NCI-H446 treated with DMSO at 0.1 percent for 48 hours (cell line): ENCODE results near the gene ACOX2.
"Not testable (repeated sequence)": the region's sequence is repeated elsewhere in the genome, so short reads cannot be mapped to it uniquely, and the experiment has no call there.

Source experiments
- DNase-seq: peaks from one replicate; lab custom pipeline; 2025; lab: John Stamatoyannopoulos, UW

ACOX2 gene

DNA sequence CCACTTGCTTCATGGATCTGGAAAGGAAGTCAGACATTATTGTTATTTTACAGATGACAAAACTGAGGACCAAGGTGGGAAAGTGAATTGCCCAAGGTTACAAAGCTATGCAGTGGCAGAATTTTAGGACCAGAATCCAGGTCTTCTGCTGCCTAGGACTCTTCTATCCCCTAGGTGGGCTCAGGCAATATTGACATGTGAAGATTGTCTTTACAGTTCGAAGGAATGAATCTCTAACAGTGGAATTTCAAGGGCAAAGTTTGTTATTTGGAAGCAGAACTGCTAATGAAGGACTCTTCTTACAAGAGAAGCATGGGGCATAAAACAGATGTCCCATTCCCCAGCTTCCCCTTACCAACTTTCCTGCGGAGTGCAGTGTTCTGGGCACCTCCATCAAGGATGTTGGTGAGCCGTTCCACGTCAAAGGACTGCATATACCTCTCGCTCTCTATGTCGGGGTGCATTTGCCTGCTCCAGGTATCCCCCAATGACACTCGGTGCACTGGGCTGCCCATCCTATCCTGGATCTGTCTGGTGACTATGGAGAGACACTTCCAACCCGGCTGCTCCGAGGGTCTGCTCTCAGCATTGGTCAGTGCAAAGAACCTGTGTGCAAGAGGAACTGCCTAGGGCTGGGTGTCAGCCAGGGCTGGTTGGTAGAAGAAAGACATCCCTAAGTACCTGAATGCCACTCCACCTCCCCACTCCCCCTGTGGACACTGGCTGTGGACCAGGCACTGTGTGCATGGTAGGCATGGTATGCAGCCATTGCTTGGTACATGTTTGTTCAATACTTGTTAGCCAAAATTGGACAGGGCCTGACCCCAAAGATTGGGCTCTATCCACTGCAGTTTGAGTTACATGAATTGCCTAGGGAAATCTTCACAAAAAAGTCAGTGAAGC lies 2.1 kb downstream of the ACOX2 start:
- DNase-seq = no peak

DNA sequence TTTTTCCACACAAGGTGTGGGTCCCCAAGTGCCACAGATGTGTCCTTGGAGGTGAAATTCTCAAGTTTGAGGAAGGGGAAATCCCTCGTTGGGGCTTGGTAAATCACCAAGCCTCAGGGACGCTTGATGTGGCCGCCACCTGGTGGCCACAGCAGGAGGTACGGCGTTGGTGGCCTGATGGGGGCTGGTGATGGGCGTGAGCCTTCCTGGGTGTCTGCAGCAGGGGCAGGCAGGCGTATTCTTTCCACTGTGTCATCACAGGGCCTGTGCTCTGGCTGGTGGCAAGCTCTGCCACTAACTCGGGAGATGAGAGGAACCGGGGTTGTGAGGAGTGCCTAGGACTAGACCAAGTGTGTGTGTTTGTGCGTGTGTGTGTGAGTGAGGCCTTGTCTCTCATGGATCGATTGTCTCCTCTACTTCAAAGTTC lies 4.2 kb downstream of the ACOX2 start:
- no peak for DNase-seq

DNA sequence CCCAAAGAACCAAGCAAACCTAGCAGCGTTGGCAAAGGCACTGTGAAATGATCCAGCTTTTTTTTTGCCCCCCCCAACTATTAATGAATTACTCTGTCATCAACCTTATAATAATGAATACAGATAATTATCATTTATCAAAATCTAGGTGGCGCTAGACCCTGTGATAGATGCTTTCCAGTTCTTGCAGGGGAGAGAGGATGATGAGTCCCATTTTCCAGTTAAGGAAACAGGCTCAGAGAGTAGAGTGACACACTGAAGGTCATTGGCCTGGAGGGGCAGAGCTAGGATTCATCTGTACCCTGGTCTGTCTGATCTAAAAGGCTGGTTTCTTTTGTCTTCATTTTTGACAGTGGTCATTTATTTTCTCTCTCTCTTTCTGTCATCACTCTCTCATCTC lies 5.0 kb downstream of the ACOX2 start:
- DNase-seq = no peak

DNA sequence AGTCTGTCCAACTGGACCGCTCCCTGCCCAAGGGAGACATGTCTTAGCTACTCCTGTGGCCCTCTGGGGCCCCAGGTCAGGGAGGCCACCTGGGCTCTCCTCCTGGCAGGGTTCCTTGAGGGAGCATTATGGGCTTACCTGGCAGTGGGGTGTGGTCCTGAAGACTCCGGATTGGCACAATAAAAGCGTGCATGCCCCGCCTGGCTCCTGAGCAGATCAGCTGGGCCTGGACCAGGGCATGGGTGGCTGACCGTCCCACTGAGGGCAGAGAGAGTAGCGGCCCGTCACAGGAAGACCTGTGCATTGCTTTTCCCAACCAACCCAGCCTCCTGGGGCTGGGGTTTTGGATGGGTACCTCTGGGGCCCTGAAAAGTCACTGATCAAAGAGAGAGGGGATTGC lies 5.4 kb downstream of the ACOX2 start:
- DNase-seq = no peak

DNA sequence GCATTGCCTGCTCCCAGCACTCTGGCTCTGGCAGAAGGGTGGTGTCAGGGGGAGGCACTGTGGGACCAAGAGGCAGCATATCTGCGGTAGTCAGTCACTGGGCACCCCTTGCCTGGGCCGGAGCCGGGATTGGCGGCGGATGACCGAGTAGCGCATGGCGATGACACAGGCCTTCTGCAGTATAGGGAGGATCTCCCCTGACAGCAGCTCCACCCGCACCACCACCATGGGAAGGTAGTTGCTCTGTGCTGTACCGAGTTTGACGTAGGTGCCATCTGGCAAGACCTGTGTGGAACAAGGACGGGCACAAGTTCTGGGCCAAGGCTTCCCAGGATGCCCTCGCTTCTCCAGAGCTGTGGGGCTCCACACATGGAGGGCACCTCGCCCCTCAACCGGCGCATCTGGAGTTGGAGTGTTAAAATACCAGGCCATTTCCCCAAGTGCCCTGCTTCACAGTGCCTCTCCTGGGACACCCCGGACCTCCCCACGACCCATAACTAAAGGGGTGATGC lies 6.6 kb downstream of the ACOX2 start:
- no peak for DNase-seq

DNA sequence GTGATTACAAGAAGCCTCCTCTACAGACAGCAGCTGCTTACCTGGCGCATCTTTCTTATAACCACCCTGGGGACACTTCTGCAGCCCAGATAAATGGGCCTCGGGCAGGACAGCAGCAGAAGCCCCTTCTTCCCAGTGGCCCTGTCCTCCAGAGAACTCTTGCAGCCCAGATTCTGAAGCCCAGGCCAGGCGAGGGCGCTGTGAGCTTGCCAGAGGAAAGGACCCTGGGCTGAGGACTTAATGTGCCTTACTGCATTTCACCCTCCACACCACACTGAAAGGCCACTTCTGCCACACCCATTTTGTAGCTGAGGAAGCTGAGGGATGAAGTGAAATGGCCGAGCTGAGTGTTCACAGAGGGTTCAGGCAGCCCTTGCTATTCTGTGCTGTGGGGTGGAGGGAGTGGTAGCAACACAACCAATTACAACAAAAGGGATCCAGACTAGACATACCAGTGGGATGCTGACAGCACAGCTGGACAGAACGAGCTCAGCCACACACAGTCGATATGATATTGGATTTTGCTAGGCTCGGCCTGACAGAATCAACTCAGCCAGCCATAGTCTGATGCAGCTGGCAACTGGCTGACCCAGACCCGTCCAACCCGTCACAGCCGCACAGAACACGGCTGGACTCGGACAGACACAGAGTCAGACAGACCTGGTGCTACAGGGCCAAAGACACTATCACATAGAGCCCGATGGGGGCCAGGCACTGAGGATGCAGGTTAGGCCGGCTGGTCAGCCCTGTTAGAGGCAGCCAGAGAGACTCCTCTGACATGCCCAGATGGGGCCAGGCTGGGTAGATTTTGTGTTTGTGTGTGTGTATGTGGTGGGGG lies 7.3 kb downstream of the ACOX2 start:
- no peak for DNase-seq

DNA sequence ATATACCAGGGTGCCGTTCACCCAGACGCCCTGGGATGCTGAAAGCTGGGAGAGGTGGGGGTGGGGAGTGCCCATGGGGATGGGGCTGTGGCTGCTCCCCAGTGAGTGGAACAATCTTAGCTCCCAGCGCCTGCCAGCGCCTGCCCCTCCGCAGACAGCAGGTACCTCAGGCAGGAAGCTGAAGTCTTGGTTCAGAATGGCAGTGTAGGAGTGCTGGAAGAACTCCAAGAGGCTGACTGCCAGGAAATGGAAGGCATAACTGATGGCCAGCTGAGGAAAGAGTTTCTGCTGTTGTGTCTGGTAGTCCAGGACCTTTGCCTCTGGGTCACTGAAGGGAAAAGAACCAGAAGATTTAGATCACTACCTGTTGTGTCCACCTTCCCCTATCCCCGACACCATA lies 8.4 kb downstream of the ACOX2 start:
- no peak for DNase-seq

DNA sequence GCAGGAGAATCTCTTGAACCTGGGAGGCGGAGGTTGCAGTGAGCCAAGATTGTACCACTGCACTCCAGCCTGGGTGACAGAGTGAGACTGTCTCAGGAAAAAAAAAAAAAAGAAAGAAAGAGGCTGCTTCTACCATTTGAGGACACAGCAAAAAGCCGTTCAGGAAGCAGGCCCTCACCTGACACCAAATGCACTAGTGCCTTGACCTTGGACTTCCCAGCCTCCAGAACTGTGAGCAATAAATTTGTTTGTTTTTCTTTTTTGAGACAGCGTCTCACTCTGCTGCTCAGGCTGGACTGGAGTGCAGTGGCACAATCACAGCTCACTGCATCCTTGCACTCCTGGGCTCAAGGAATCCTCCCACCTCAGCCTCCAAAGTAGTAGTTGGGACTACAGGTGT lies 9.6 kb downstream of the ACOX2 start:
- not testable (repeated sequence) for DNase-seq

DNA sequence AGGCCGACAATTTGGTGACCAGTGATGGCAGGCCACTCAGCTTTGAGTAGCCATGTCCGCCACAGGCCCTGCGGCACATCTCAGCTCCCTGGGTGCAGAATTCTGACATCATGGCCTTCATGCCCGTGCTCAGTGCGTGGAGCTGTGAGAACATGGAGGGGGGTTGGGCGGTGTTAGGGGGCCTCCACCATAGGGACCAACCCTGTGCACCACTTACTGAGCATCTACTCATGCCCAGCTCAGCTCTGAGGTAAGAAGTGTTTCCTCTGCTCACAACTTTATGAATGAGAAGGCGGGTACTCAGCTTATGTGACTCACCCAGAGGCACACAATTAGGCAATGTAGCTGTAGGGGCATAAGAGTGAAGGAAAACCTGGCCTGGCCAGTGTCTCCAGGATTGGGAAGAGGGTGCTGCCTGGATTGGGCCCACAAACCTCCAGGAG lies 10.5 kb downstream of the ACOX2 start:
- DNase-seq = no peak

DNA sequence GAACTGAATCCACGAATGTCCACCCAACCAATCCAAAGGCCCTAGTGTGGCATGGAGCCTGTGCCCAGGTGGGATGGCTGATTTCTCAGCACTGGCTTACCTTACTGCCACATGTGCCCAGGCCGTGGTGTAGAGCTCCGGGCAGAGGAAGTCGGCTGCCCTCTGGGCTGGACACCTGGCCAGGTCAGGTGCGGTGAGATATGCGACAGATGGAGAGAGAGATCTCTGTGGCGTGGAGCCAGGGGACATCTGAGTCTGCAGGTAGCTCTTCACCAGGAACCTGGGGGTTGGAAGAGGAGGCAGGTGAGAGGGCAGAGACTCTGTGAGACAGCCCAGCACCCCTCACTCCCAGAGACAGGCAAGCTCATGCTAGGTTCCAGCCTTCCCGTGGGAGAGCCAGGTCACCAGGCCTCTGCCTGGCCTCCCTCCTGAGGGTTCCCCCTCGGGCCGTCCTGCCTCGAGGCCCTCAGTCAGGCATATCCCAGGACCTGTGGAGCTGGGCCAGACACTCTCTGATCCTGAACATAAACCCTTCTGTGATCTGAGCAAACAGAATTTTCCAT lies 12.6 kb downstream of the ACOX2 start:
- DNase-seq = no peak

DNA sequence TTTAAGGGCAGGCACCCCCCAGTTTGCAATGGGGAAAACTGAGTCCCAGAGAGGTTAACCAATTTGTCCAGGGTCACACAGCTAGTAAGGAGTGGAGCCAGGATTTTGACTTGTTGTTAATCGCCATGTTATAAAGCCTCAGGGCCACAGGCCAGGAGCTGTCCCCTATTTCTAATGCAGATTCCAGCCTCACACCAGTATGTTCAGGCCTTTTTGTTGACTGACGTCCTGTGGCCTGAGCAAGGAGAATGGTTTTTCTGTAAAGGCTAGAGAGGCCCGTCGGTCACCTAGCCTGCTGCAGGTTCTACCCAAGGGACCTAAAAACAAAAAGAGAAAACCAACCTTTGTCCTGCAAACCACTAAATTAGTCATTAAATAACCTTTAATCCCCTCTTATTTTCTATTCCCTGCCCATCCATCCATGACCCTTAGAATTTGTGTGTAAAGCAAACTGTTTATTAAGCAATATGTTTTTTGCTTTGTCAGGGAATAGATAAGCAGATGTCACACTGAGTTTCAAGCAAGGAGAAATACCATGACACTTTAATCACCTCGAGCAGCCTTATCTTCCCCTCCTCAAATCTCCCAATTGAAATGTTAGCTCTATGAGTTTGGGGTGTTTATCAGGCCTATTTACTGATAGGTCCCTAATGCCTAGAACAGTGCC lies 14.1 kb downstream of the ACOX2 start:
- no peak for DNase-seq

DNA sequence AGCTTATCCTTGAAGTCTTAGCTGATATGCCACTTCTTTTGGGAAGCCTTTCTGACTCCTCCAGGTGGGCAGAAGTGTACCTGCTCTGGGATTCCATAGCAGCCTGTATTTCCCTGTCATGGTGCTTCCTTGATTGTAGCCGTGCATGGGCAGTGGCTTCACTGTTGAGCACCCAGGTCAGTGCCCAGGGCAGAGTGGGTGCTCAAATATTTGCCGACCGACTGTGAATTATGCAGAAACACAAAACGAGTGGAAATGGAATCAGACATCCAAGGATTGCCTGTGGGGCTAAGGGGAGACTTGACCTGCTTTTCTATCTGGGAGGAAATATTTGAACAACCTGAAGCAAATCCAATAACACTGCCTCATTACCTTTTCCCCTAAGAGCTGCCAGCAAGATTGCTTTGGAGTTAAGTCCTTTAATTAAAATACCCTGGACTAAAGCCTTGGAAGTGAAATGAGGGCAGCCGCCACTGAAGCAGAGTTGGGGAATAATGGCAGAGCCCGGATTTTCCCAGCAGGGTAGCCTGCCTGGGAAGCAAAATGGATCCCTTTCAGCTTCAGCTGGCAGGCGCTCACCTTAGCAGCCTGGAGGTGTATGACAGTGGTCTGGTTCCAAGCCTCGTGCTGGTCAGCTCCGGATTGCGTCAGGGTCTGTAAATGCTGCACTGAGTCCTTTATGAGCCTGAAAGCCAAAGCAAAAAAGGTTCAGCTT lies 14.9 kb downstream of the ACOX2 start:
- DNase-seq = no peak

DNA sequence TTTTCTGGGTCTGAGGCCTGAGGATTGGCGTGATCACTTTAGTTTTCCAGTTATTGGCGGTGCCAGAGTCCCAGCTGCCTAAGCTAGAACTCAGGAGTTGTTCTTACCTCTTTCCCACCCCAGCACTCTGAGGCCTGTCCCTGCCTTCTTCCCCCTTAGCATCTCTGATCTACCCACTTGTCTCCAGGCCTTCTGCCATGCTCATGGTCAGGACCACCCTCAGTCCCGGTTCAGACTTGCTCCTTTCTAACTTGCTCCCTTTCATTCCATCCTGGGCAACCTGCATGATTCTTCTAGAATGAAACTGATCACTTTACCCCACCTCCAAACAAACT lies 15.7 kb downstream of the ACOX2 start:
- DNase-seq = no peak

DNA sequence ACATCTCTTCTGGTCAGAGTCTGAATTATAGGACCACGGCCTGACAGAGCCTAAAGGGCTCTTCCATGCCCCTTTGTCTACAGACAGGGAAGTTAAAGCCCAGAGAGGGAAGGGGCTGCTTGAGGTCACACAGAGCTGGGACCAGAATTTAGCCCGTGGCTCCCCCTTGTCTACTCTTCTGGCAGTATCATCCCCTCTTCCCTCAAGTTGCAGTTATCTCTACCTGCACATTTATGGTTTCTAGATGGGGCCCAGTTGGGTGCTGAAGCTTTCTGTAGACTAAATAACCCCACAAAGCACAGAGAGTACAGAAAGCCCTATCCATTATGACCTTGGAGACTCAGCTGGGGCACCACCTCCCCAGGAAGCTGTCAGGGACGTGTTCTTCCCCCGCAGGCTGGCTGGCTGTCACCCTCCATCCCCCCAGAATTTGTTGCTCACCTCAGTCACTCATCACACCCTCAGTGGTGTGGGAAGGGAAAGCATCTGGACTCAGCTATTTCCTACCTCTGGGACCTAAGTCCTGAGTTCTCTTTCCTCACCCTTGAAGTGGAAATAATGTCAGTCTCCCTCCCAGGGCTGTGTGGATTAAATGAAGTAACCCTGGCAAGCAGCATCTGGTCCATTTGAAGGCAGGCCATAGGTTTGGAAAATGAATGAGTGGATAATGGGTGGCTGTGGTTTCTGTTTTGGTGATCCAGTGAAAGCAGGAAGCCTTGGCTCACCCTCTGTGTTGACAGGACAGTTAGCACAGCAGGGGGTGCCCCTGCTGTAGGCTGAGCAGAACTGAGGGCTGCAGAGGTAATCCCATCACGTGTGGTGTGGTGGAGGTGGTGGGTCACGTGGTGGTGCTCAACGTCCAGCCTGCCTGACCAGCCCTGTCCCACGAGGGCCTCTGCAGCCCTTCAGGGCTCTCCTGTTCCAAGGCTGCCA lies 16.3 kb downstream of the ACOX2 start:
- peak; percentile 18 for DNase-seq

DNA sequence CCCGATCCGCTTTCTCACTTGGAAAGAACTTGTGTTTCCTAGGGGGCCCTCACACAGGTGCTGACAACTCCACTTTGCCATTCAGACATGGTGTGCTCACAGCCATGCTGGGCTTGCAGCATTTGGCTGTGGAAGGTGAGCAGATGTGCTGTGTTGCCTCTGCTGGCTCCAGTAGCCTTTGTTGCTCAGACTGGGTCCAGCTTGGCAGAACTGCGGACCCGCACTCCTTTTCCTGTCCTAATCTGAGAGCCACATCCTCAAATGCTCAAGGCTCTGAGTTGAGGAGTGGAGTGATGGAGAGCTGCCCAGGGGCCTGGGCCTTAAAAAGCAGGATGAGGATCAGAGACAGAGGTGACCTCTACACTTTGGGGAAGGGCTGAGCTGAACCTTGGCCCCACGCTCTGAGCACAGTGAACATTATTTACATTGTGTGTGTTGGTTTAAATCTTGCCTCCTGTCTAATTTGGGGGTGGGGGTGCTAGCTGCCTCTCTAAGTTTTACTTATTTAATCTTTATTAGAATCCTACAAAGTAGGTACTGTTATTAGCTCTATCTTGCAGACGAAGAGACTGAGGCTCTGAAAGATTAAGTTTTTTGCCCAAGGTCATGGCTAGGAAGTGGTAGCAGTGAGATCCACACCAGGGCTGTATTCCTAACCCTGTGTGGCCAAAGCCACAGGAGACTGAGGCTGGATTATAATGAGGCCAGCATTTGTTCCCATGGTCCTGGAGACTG lies 17.2 kb downstream of the ACOX2 start:
- no peak for DNase-seq

DNA sequence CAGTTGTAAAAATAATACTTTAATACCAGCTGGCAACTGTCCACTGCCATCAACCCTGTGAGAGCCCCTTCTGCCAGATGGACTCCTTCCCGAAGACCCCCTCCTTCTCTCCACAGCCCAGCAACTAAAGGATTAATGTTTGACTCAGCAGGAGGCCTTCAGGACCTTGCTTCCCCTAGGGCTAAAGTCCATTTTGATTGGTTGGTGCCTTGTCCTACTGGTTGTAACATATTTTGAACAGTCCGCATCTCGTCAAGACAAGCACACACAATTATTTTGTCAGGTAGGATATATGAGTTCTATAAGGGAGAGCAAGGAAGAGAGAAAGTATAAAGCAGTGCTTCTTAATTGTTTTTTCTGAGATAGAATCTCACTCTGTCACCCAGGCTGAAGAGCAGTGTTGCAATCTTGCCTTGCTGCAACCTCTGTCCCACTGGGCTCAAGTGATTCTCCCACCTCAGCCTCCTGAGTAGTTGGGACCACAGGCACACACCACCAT lies 18.6 kb downstream of the ACOX2 start:
- DNase-seq = peak; percentile 57

DNA sequence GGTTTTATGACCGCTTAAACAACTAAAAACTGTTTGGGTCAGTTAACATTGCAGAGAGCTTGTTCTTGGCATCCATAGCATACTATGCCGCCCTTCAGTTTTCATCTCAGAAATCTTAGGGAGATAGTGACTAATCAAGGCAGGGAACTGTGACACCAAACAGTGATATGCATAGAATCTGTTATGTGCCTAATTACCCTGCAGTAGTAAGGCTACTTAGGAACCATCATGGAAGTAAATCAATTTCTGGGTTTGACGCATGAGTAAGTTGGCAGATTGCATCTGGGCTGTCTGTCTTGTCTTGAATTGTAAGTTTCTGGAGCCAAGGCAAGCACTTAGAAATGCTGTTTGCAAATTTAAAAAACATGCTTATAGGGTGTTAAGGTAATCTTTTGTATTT lies 22.6 kb downstream of the ACOX2 start:
- no peak for DNase-seq

DNA sequence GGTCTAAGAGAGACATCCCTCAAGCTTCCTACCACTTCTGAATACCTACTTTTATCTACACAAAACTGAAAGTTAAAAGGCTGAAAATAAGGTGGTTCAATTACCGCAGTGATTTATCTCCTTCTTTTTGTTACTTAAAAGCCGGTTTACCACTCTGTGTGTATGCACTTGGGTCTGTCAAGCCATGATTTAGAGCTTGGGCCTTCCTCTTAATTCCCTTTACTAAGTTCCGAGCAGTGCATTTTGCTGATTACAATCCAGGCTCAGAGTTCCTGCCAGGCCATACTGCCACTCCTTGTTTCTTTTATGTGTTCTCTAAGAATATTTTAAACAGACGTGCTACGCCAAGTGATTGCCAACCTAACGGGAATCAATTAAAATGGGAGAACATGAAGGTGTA lies 28.6 kb downstream of the ACOX2 start:
- DNase-seq = no peak

DNA sequence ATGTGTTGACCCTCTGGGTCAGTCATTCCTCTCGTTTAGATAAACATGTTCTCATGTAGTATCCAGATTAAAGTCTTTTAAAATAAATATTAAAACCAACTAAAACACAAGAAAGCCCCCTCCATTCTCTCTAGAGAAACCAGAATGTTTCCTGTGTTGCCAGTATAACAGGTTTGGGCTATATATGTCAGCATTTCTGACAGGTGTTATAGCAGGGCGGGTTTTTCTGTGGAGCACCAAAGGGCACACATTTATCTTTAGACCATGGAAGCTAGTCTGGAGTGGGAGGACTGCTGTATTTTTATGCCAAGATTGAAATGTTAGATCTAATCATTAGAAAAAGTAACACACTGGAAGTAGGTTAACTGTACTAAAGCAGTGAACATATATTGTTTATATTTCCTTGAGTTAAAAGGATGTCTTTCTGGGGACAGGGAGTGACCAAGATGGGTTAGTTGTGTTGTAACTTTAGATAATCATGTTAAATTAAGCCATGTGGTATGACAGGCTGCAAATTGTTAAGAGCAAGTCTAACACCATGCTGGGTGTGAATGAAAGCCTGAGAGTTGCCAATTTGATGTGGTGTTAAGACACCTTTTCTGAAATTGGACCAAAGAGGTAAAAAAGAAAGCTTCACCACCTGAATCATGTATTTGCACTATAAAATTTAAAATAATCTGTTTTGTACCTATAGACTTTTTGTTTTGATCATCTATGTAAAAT lies 29.5 kb downstream of the ACOX2 start:
- no peak for DNase-seq
